WTC11 (cell line): Measurements from ENCODE around the gene PLAC8. TPM values are rescaled to one million over a fixed set of nuclear protein-coding genes. Genes with fewer than 3 reads are reported as not detected.

Experiments used
- ATAC-seq: fragments of 200-7000 bp; cut with Tn5 transposase; 2 replicates; pipeline ENCODE4 v1.10.0; 2021; ENCODE audit warnings: mild to moderate bottlenecking, moderate library complexity
- CTCF ChIA-PET: fragments of 300-600 bp; sonication (Branson Sonifier 250); formaldehyde crosslinking; loops from one replicate; lab custom pipeline; 2021; ENCODE audit warnings: antibody characterized with exemption; lab: Charles Lee
- POLR2A ChIA-PET: fragments of 350-600 bp; sonication (Branson Sonifier 250); formaldehyde crosslinking; loops from one replicate; lab custom pipeline; 2021; ENCODE audit warnings: antibody characterized with exemption; lab: Charles Lee
- DNase-seq: peaks from one replicate; pipeline ENCODE4 v3.0.0; 2021; ENCODE audit warnings: low spot score
- H3K27ac Mint-ChIP-seq: 2 replicates; pipeline ENCODE4 v1.8.0; 2021; ENCODE audit warnings: mixed read lengths
- H3K27me3 Mint-ChIP-seq: 2 replicates; pipeline ENCODE4 v1.8.0; 2021; ENCODE audit warnings: low read depth, mild to moderate bottlenecking, moderate library complexity, mixed read lengths
- H3K36me3 Mint-ChIP-seq: 2 replicates; pipeline ENCODE4 v1.8.0; 2021; ENCODE audit warnings: mixed read lengths
- H3K4me1 Mint-ChIP-seq: 2 replicates; pipeline ENCODE4 v1.8.0; 2022; ENCODE audit warnings: mixed read lengths
- H3K4me3 Mint-ChIP-seq: 2 replicates; pipeline ENCODE4 v1.8.0; 2021; ENCODE audit warnings: mild to moderate bottlenecking, moderate library complexity, mixed read lengths
- H3K9me3 Mint-ChIP-seq: 2 replicates; pipeline ENCODE4 v1.8.0; 2021; ENCODE audit warnings: mixed read lengths
- ATF1 ChIP-seq: sonication (generic); formaldehyde crosslinking; IDR thresholded peaks from 2 replicates; pipeline ENCODE4 v1.8.1; 2023; ENCODE audit warnings: mild to moderate bottlenecking, moderate library complexity, missing genetic modification reagents
- CREM ChIP-seq: sonication (generic); formaldehyde crosslinking; IDR thresholded peaks from 2 replicates; pipeline ENCODE4 v1.8.1; 2022; ENCODE audit warnings: mild to moderate bottlenecking, missing genetic modification reagents, moderate library complexity
- ETV6 ChIP-seq: sonication (generic); formaldehyde crosslinking; IDR thresholded peaks from 2 replicates; pipeline ENCODE4 v1.8.1; 2022; ENCODE audit warnings: mild to moderate bottlenecking, missing genetic modification reagents
- NR2C2 ChIP-seq: sonication (generic); formaldehyde crosslinking; IDR thresholded peaks from 2 replicates; pipeline ENCODE4 v1.8.0; 2022; ENCODE audit warnings: mild to moderate bottlenecking, missing genetic modification reagents
- OVOL2 ChIP-seq: fragments of 250-450 bp; sonication (Bioruptor Pico); IDR thresholded peaks from 2 replicates; pipeline ENCODE4 v1.9.0; 2021; ENCODE audit warnings: mild to moderate bottlenecking, borderline replicate concordance
- SOX15 ChIP-seq: fragments of 250-450 bp; sonication (Bioruptor Pico); IDR thresholded peaks from 2 replicates; pipeline ENCODE4 v1.9.0; 2021; ENCODE audit warnings: mild to moderate bottlenecking
- STAT6 ChIP-seq: sonication (generic); formaldehyde crosslinking; conservative IDR thresholded peaks from 2 replicates; pipeline ENCODE4 v1.8.1; 2023; ENCODE audit warnings: mild to moderate bottlenecking, low read depth, missing genetic modification reagents, moderate library complexity
- ZBTB21 ChIP-seq: sonication (generic); formaldehyde crosslinking; IDR thresholded peaks from 2 replicates; pipeline ENCODE4 v1.8.1; 2023; ENCODE audit warnings: mild to moderate bottlenecking, missing genetic modification reagents, borderline replicate concordance
- ZBTB43 ChIP-seq: sonication (generic); formaldehyde crosslinking; IDR thresholded peaks from 2 replicates; pipeline ENCODE4 v1.8.1; 2023; ENCODE audit warnings: mild to moderate bottlenecking, missing genetic modification reagents
- ZMAT4 ChIP-seq: fragments of 250-450 bp; sonication (Bioruptor Pico); IDR thresholded peaks from 2 replicates; pipeline ENCODE4 v1.9.0; 2021; ENCODE audit warnings: mild to moderate bottlenecking
- ZNF416 ChIP-seq: fragments of 250-450 bp; sonication (Bioruptor Pico); IDR thresholded peaks from 2 replicates; pipeline ENCODE4 v1.9.0; 2021; ENCODE audit warnings: mild to moderate bottlenecking, inconsistent platforms
- total RNA-seq: library from RNA; stranded (reverse); gene quantifications from 3 replicates; pipeline ENCODE4 v1.2.3, GENCODE V29; 2021
- TF ChIP-seq, protein P1 (sequence below): sonication (generic); formaldehyde crosslinking; IDR thresholded peaks from 2 replicates; pipeline ENCODE4 v1.8.0; 2023; ENCODE audit warnings: missing genetic modification reagents, mild to moderate bottlenecking, borderline replicate concordance
- TF ChIP-seq, protein P2 (sequence below): sonication (generic); formaldehyde crosslinking; IDR thresholded peaks from 2 replicates; pipeline ENCODE4 v1.8.1; 2022; ENCODE audit warnings: mild to moderate bottlenecking, moderate library complexity, missing genetic modification reagents
- TF ChIP-seq, protein P3 (sequence below): fragments of 250-450 bp; sonication (Bioruptor Pico); IDR thresholded peaks from 2 replicates; pipeline ENCODE4 v1.8.0; 2021; ENCODE audit warnings: mild to moderate bottlenecking

Gene PLAC8
- total RNA-seq, 1 experiment from 2014 or later, result 1.6 TPM

- TF ChIP-seq, protein P1, sequence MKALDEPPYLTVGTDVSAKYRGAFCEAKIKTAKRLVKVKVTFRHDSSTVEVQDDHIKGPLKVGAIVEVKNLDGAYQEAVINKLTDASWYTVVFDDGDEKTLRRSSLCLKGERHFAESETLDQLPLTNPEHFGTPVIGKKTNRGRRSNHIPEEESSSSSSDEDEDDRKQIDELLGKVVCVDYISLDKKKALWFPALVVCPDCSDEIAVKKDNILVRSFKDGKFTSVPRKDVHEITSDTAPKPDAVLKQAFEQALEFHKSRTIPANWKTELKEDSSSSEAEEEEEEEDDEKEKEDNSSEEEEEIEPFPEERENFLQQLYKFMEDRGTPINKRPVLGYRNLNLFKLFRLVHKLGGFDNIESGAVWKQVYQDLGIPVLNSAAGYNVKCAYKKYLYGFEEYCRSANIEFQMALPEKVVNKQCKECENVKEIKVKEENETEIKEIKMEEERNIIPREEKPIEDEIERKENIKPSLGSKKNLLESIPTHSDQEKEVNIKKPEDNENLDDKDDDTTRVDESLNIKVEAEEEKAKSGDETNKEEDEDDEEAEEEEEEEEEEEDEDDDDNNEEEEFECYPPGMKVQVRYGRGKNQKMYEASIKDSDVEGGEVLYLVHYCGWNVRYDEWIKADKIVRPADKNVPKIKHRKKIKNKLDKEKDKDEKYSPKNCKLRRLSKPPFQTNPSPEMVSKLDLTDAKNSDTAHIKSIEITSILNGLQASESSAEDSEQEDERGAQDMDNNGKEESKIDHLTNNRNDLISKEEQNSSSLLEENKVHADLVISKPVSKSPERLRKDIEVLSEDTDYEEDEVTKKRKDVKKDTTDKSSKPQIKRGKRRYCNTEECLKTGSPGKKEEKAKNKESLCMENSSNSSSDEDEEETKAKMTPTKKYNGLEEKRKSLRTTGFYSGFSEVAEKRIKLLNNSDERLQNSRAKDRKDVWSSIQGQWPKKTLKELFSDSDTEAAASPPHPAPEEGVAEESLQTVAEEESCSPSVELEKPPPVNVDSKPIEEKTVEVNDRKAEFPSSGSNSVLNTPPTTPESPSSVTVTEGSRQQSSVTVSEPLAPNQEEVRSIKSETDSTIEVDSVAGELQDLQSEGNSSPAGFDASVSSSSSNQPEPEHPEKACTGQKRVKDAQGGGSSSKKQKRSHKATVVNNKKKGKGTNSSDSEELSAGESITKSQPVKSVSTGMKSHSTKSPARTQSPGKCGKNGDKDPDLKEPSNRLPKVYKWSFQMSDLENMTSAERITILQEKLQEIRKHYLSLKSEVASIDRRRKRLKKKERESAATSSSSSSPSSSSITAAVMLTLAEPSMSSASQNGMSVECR (CRISPR knock-in tag), result no peak
- TF ChIP-seq ZMAT4, result no peak
- no peak for TF ChIP-seq NR2C2 (CRISPR knock-in tag)
- no peak for TF ChIP-seq ATF1 (CRISPR knock-in tag)
- no peak for TF ChIP-seq CREM
- TF ChIP-seq, protein P2, sequence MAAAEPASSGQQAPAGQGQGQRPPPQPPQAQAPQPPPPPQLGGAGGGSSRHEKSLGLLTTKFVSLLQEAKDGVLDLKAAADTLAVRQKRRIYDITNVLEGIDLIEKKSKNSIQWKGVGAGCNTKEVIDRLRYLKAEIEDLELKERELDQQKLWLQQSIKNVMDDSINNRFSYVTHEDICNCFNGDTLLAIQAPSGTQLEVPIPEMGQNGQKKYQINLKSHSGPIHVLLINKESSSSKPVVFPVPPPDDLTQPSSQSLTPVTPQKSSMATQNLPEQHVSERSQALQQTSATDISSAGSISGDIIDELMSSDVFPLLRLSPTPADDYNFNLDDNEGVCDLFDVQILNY, result no peak
- no peak for TF ChIP-seq SOX15 (CRISPR knock-in tag)
- no peak for TF ChIP-seq STAT6 (CRISPR knock-in tag)
- TF ChIP-seq ETV6 (CRISPR knock-in tag), result no peak
Measured at GRCh38 chr4:83065266-83065665, 49.3 kb downstream of the PLAC8 start (continued).

DNA sequence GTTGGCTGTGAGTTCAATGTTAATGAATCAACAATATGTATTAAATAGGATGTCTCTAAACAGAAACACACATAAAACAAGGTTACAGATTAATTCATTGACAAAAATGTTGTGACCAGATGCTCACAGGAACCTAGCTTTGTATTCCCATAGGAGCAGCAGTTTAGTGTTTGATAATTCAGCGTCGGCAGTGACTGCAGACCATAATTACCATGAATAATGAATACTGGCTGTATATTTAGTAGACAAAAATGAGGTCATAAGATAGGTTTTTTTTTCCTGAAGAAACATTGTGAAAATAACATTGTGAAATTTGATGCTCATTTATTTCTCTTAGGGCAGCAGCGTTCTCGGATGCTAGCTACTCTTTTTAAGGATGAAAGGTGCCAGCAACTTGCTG is 51.8 kb downstream of the PLAC8 start:
- no peak overlapping the region for H3K4me3 Mint-ChIP-seq
- DNase-seq, result no peak
- H3K27me3 Mint-ChIP-seq, result no peaks in the 10 kb centered on the region
- H3K4me1 Mint-ChIP-seq, result no peaks in the 10 kb centered on the region
- CTCF ChIA-PET, result interaction anchor here (1.4 kb wide), 1 partner anchor 190 kb away, joined by 3 read pairs; no protein-coding TSS in a partner anchor
- no peak overlapping the region for H3K27ac Mint-ChIP-seq
- TF ChIP-seq ZNF416 (CRISPR knock-in tag), result no peak
- TF ChIP-seq OVOL2 (CRISPR knock-in tag), result no peak
- TF ChIP-seq ZBTB21 (CRISPR knock-in tag), result no peak
- TF ChIP-seq SOX15 (CRISPR knock-in tag), result no peak
- no peak for TF ChIP-seq ZBTB43 (CRISPR knock-in tag)
- TF ChIP-seq, protein P3, sequence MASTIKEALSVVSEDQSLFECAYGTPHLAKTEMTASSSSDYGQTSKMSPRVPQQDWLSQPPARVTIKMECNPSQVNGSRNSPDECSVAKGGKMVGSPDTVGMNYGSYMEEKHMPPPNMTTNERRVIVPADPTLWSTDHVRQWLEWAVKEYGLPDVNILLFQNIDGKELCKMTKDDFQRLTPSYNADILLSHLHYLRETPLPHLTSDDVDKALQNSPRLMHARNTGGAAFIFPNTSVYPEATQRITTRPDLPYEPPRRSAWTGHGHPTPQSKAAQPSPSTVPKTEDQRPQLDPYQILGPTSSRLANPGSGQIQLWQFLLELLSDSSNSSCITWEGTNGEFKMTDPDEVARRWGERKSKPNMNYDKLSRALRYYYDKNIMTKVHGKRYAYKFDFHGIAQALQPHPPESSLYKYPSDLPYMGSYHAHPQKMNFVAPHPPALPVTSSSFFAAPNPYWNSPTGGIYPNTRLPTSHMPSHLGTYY (CRISPR knock-in tag), result no peak
- TF ChIP-seq, all 79 proteins: peak for 0
- POLR2A ChIA-PET, result no interaction called here
- Mint-ChIP-seq H3K9me3 (no peaks in the 10 kb centered on the region), H3K36me3 (peaks cover 25% of the 10 kb centered on the region)
- ATAC-seq, result no peak
